Measurements from ENCODE around the gene SDR42E2.

The SDR42E2 gene

GRCh38 chr16:22177968-22178930, 15.9 kb downstream of the SDR42E2 start:
- H3K4me1 ChIP-seq: no peaks in the 10 kb centered on the region
- no peaks in the 10 kb centered on the region for H3K27me3 ChIP-seq
- no peak overlapping the region for H3K4me3 ChIP-seq
- H3K9me3 ChIP-seq: no peaks in the 10 kb centered on the region
- H3K27ac ChIP-seq: no peak overlapping the region
- intact Hi-C loops (cut with DNase I; ENCODE audit: low total_unique reads): no loop called here
- no peak for DNase-seq
- TF ChIP-seq CTCF (IDR thresholded peaks at IDR 0.05): no peak
- H3K36me3 ChIP-seq: no peaks in the 10 kb centered on the region

- intact Hi-C loops (cut with DNase I; ENCODE audit: low total_unique reads): loop anchor here (10.0 kb wide), 1 partner anchor 107 kb away; no protein-coding TSS in a partner anchor
These were observed 19.1 kb downstream of the SDR42E2 start for GRCh38 chr16:22181426-22181825.

DNA sequence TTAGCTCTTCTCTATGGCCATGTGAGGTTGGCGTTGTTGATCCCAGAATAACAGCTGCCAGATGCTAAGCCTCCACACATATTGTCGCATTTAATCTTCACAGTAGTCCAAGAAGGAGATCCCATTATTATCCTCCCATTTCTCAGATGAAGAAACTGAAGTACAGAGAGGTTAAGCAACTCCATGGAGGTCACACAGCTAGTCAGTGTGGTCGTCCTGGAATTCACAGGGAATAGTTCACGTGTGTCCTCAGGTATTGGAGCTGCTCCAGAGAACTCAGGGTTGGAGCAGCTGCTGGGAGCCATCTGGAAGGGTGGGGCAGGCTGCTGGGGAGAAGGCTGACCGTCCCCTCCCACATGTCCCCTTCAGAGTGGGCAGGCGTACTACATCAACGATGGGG, 19.5 kb downstream of the SDR42E2 start:
- intact Hi-C loops (cut with DNase I; ENCODE audit: low total_unique reads): loop anchor here (10.0 kb wide), 1 partner anchor 107 kb away; no protein-coding TSS in a partner anchor
- Histone ChIP-seq H3K9me3 (no peaks in the 10 kb centered on the region), H3K4me1 (no peaks in the 10 kb centered on the region), H3K36me3 (no peaks in the 10 kb centered on the region), H3K4me3 (no peak overlapping the region), H3K27ac (no peak overlapping the region), H3K27me3 (no peaks in the 10 kb centered on the region)
- no peak for TF ChIP-seq CTCF (IDR thresholded peaks at IDR 0.05)
- DNase-seq: no peak

More at GRCh38 chr16:22181426-22181825, 19.1 kb downstream of the SDR42E2 start:
- Histone ChIP-seq H3K4me1 (no peaks in the 10 kb centered on the region), H3K27me3 (no peaks in the 10 kb centered on the region), H3K9me3 (no peaks in the 10 kb centered on the region), H3K36me3 (no peaks in the 10 kb centered on the region), H3K27ac (no peak overlapping the region), H3K4me3 (no peak overlapping the region)
- no peak for DNase-seq
- TF ChIP-seq CTCF (IDR thresholded peaks at IDR 0.05): no peak

- Histone ChIP-seq H3K36me3 (no peaks in the 10 kb centered on the region), H3K4me3 (no peak overlapping the region), H3K9me3 (no peaks in the 10 kb centered on the region), H3K27ac (no peak overlapping the region), H3K27me3 (no peaks in the 10 kb centered on the region), H3K4me1 (peaks cover 0 to under 1% (median 0%) of the 10 kb centered on the region in 4 donors)
- intact Hi-C loops (cut with DNase I; ENCODE audit: low total_unique reads): loop anchor here (10.0 kb wide), 1 partner anchor 109 kb away; no protein-coding TSS in a partner anchor
- no peak for TF ChIP-seq CTCF (IDR thresholded peaks at IDR 0.05)
- no peak for DNase-seq
These were observed 21.0 kb downstream of the SDR42E2 start for GRCh38 chr16:22183335-22183734.

DNA sequence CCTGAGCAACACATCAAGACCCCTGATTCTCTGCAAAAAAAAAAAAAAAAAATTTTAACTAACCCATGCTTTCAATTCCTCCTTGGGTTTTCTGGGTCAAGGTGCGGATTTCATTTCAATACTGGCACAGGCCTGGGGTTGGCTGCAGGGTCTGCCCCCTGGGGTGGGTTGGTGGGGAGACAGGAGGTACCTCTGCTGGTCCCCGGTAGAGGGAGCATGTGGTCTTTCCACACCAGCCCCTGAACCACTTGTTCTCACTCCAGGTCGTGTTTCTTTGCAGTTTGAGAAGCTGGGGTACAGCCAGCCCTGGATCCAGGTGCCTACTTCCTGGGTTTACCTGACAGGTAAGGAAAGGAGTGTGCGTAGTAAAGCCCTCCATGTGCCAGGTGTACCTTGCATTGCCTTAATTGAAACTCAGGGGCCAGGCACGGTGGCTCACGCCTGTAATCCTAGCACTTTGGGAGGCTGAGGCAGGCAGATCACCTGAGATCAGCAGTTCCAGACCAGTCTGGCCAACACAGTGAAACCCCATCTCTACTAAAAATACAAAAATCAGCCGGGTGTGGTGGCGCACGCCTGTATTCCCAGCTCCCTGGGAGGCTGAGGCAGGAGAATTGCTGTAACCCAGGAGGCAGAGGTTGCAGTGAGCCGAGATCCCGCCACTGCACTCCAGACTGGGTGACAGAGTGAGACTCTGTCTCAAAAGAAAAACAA, 21.8 kb downstream of the SDR42E2 start:
- no peak for DNase-seq
- no peak overlapping the region for H3K4me3 ChIP-seq
- intact Hi-C loops (cut with DNase I; ENCODE audit: low total_unique reads): loop anchor here (10.0 kb wide), 1 partner anchor 109 kb away; no protein-coding TSS in a partner anchor

More for the DNA sequence above, 21.8 kb downstream of the SDR42E2 start:
- H3K27ac ChIP-seq: no peak overlapping the region
- H3K27me3 ChIP-seq: no peaks in the 10 kb centered on the region
- no peak for TF ChIP-seq CTCF (IDR thresholded peaks at IDR 0.05)
- H3K9me3 ChIP-seq: no peaks in the 10 kb centered on the region
- peaks cover 0 to 7% (median 4%) of the 10 kb centered on the region in 4 donors for H3K4me1 ChIP-seq
- H3K36me3 ChIP-seq: no peaks in the 10 kb centered on the region
